Stimulated activated CD8-positive, alpha-beta memory T cell treated with anti-CD3 and anti-CD28 coated beads, Interleukin-4, amount 100 ng/mL, for 24 hours (primary cell): ENCODE data around the gene RIF1.

ENCODE experiments used
- DNase-seq: peaks from one replicate; pipeline ENCODE4 v3.0.0-alpha.2; 2020; ENCODE audit warnings: low read depth

RIF1 gene, protein sequence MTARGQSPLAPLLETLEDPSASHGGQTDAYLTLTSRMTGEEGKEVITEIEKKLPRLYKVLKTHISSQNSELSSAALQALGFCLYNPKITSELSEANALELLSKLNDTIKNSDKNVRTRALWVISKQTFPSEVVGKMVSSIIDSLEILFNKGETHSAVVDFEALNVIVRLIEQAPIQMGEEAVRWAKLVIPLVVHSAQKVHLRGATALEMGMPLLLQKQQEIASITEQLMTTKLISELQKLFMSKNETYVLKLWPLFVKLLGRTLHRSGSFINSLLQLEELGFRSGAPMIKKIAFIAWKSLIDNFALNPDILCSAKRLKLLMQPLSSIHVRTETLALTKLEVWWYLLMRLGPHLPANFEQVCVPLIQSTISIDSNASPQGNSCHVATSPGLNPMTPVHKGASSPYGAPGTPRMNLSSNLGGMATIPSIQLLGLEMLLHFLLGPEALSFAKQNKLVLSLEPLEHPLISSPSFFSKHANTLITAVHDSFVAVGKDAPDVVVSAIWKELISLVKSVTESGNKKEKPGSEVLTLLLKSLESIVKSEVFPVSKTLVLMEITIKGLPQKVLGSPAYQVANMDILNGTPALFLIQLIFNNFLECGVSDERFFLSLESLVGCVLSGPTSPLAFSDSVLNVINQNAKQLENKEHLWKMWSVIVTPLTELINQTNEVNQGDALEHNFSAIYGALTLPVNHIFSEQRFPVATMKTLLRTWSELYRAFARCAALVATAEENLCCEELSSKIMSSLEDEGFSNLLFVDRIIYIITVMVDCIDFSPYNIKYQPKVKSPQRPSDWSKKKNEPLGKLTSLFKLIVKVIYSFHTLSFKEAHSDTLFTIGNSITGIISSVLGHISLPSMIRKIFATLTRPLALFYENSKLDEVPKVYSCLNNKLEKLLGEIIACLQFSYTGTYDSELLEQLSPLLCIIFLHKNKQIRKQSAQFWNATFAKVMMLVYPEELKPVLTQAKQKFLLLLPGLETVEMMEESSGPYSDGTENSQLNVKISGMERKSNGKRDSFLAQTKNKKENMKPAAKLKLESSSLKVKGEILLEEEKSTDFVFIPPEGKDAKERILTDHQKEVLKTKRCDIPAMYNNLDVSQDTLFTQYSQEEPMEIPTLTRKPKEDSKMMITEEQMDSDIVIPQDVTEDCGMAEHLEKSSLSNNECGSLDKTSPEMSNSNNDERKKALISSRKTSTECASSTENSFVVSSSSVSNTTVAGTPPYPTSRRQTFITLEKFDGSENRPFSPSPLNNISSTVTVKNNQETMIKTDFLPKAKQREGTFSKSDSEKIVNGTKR (N-terminal part only)

DNA sequence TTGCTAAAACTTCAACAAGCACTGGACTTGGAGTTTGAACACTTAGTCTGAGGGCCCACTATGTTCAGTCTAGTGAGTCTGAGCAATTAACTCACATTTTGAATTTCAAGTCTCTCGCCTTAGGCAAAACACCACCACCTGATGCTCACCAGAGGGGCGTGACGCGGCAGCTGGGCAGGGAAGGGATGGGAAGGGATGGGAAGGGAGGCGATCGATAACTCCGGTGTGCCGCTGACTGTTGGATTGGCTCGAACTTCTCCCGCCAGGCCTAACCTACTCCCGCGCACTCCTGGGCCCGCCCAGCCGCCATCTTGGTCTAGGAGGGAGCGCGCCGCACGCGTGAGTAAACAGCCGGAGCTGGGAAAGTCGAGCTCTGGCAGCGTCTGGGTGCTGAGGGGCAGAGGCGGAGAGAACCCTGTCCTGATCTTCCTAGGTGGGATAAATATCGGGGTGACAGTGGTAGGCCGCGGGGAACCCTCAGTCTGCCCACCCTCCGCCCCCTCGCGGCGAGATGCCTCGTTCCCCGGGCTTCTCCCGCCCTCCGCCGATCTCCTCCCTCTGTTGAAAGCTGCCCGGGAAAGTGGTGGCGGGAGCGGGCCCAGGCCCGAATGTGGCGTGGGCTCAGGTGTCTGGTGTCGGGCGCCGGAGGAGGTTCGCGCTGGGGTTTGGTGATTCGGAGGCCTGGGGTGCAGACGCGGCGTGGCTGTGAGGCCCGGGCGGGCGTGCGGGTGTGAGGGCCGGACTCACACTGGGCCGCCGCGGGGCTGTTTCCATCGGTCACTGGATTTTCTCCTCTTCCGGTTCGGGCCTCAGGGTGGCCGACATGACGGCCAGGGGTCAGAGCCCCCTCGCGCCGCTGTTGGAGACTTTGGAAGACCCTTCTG lies at the start of gene RIF1:
Gene RIF1 (plus strand): TSS at position 302 of the 884 bp plus-strand sequence. CDS start 522 bp downstream, at position 824.
- peak; percentile 62 for DNase-seq

DNA sequence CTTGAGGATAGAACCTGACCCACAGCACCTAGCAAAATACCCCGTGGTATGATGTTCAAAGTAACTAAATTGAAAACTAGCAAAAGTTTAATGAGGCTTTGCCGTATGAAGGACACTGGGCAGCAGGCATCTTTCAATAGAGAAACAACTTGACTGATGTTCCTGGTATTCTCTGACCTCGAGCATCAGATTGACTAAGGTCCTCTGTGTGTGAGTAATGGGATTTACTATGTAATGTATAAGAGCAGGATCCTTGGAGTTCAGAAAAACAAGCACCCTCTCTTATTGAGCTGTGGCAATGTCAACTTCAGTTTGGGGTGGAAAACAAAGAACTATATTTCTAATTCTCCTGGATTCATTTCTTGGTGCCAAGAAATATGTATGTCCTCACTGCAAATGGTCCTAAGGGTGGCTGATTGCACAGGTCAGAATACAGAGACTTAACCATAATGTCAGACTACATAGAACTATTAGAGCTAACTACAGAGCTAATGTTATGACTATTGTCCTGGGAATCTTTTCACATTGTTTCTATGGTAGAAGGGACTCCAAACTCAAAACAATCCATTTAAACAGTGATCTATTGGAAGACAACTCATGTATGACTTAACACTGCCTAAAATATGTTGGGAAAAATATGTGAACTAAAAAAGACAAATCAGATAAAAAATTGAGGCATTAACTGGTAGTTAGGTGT lies 47.9 kb upstream of the RIF1 start:
- DNase-seq, result no peak

- DNase-seq, result no peak
These were observed 46.0 kb upstream of the RIF1 start for GRCh38 chr2:151363709-151364108.

DNA sequence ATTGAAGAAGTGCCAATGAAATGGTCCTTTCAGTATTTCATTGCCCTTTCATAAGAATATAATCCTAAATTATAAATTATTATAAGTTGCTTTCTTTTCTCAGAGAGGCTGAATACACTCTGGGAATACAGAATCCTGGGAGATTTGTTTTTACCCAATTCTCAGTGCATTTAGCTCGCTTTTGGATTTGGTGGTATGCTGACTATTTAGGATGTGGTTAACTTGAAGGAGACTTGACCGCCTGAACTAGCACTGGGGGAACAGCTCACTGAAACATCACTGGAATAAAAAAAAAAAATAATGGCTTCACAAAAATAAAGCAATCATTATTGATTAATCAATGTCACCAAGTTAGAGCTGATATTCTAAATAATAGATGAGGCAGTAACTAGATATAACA lies 42.1 kb upstream of the RIF1 start:
- no peak for DNase-seq

DNA sequence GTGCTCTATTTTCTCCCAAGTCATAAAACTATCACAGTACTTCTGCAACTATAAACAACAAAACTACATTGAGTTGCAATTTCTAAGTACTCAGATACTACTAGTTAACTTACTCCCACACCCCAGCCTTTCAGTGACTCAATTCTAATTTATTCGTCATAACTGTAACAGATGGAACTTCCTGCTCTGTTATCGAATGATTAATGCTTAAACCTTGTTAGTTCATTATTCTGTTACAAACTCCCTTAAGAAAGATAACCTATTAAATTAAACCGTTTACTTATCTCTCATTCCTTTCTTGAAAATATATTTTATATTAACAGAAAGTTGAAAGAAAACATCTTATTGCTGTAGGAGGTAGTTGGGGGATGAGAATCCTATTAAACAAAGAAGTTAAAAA lies 35.3 kb upstream of the RIF1 start:
- no peak for DNase-seq

DNA sequence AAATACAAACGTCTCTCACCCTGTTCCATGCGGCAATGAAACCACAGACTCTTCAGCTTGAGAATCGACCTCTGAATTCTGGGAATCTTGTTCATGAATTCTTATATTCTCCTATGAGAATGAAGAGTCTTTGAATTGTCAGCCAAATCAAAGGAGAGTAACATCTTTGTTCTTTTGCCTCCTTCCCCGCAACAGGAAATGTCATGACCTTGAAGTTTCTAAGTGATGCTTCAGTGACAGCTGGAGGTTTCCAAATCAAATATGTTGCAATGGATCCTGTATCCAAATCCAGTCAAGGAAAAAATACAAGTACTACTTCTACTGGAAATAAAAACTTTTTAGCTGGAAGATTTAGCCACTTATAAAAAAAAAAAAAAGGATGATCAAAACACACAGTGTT lies 30.5 kb upstream of the RIF1 start:
- DNase-seq, result no peak

DNA sequence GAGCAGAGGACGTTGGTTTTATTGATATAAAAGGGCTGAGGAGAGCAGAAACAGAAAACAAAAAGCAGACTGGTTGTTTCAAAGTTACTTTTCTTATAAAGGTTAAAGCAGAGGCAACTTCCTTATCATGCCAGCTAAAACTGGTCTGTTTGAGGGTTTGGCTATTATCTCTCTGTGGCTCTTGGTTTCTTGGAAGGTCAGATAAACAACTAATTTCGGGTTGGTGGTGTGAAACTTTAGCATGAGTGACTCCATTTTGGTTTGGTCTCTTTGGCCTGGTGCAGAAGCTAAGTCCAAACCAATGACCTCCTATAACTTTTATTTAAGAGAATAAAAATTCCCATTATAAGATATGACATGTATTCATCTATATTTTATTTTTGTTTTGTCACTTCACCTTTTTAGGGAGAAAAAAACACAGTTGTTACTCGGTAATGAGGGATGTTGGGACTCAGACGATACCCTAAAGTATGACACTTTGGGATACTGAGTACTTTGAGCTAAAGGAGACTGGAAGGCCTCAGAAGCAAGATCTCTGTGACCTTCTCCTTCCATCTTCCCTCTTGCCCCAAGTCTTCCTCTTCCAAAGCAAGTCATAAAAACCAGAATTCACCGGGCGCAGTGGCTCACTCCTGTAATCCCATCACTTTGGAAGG lies 29.0 kb upstream of the RIF1 start:
- no peak for DNase-seq

DNA sequence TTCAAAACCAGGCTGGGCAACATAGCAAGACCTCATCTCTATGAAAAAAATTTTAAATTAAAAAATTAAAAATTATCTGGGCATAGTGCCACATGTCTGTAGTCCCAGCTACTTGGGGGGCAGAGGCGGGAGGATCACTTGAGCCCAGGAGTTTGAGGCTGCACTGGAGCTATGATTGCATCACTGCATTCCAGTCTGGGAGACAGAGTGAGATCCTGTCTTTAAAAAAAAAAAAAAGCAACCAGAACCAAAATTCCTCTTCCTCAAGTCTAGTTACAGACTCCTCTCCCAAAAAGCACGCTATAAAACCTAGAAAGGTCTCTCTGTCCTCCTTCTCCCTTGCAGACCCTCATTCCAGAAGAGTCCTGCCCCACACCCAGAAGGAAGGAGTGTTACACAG lies 28.4 kb upstream of the RIF1 start:
- no peak for DNase-seq

- no peak for DNase-seq
These were observed 21.7 kb upstream of the RIF1 start for GRCh38 chr2:151388011-151388410.

DNA sequence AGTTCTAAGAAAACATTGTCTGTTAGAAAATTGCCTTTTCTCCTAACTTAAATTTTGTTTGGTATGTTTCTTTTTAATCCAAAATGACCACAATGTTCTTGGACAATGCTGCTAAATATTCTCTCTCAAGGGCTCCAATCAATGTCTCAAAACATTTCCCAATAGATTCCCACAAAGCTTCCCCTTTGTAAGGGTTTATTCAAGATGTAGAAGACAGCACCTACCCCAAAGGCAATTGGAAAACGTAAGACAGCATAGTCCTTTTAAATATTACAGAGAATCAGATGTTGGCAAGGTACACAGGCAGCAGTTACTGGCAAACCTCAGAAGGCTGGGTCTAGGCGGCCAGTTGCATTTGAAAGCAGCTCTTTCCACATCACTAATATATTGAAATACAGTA lies 18.3 kb upstream of the RIF1 start:
- no peak for DNase-seq

- DNase-seq, result no peak
These were observed 15.2 kb upstream of the RIF1 start for GRCh38 chr2:151394509-151394908.

DNA sequence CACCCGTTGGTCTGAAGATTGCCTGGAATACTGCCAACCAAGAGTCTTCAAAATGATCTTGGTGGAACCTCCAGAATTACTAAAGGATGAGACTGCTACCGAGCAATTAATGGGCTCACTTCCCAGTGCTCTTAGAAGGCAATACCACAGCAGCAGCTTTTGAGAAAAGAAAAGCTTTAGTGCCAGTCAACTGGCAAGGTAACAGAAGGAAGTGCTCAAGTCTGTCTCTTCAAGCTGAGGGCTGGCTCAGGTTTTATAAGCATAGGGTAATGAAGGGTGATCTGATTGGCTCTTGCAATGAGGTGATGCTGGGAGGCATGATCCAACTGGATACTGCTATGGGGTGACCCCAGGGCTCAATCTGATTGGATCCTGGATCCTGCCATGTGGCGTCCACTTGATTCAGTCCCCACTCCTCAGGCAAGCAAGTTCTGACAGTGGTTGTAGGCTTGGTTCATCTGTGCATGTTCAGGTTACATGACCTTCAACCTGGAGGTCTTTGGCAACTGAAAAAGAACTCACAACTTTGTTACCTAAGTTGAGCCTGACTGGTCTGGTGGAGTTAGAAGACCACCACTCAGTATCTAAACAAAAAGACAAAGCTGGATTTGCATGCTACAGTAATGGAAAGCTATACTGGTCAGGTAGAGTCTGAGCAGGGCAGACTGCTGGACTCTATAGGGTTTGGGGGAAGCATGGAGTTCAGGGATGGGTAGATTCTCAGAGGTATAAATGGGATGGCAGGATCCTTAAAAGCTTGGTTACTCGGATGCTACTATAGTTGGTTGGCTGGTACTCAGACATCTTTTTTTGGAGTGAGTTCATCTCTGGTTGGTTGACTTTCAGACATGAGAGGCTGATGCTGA lies 14.0 kb upstream of the RIF1 start:
- no peak for DNase-seq

- no peak for DNase-seq
These were observed 9.7 kb upstream of the RIF1 start for GRCh38 chr2:151399981-151400380.

- DNase-seq, result no peak
These were observed 8.6 kb upstream of the RIF1 start for GRCh38 chr2:151401149-151401548.

DNA sequence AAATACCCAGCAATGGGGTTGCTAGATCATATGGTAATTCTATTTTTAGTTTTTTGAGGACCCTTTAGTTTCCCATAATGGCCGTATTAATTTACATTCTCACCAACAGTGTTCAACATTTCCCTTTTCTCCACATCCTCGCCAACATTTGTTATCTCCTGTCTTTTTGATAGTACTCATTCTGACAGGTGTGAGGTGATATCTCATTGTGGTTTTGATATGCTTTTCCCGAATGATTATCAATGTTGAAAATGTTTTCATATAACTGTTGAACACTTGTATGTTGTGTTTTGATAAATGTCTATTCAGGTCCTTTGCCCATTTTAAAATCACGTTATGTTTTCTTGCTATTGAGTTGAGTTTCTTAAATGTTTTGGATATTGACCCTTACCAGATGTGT lies 5.8 kb upstream of the RIF1 start:
- no peak for DNase-seq

DNA sequence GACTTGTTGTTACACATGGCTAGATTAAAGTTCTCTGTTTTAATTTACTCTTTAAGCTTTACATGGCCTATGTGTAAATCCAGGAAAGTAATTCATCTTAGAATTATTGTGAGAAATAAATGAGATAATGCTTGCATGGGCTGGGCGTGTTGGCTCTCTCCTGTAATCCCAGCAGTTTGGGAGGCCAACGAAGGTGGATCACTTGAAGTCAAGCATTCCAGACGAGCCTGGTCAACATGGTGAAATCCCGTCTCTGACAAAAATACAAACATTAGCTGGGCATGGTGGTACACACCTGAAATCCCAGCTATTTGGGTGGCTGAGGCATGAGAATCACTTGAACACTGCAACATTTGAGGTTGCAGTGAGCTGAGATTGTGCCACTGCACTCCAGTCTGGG lies 4.3 kb upstream of the RIF1 start:
- DNase-seq, result no peak

DNA sequence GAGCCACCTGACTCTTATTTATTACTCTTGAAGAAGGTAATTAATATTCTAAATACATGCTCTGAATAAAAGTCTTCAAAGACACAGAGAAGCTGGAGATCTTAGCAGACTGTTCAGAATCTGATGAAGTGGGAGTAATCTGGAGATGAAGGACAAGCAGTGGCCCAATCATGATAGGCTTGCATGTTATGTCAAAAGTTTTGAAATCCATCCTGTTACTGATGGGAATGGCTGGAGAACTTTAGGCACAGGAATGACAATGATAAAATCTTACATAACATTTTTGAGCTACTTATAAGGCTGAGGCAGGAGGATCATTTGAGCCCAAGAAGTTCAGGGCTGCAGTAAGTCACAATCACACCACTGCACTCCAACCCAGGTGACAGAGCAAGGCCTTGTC lies 2.4 kb upstream of the RIF1 start:
- no peak for DNase-seq

DNA sequence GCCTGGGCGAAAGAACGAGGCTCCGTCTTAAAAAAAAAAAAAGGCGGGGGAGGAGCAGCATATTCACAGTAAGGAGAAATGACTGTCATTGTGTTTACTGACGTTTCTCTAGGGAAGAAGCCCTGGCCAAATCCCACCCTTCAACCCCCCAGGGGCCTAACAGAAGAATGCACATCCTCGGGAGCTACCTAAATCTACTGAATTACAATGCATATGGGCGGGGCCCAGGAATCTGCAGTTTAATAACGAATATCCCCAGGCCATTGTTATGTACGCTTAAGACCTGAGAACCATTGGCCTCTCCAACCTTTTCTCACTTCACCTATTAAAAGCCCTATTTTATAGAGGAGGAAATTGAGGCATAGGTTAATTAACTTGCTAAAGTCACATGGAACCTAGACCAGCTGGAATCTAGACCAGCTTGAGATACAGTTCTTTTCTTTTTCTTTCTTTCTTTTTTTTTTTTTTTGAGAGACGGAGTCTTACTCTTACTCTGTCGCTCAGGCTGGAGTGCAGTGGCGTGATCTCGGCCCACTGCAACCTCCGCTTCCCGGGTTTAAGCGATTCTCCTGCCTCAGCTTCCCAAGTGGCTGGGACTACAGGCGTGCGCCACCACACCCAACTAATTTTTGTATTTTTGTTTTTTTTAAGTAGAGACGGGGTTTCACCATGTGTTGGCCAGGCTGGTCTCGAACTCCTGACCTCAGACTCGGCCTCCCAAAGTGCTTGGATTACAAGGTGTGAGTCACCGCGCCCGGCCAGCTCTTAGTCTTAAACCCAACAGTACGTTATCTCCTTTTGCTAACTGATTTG lies 708 bp upstream of the RIF1 start:
- no peak for DNase-seq
